Omental fat pad (tissue), 4 donors: ENCODE measurements around the gene CRKL. TPM values are rescaled to one million over a fixed set of nuclear protein-coding genes. Genes with fewer than 3 reads are reported as not detected.
"Not testable (repeated sequence)": the region's sequence is repeated elsewhere in the genome, so short reads cannot be mapped to it uniquely, and the experiment has no call there.

Experiments used
- ATAC-seq: fragments of 150-250 bp; one replicate; pipeline ENCODE4 v1.9.1; 2016; ENCODE audit warnings: mild to moderate bottlenecking, moderate library complexity; ENCODE audit not compliant: low FRiP score
- DNase-seq: peaks from one replicate; pipeline ENCODE4 v3.0.0-alpha.2; 2019; ENCODE audit warnings: low spot score
- CTCF ChIP-seq, 3 donors: fragments of 450-650 bp; IDR thresholded peaks; one replicate each; pipeline ENCODE4 v1.5.1; 2016 to 2017; ENCODE audit warnings: antibody characterized with exemption in 3 of 3, mild to moderate bottlenecking in 3 of 3, moderate library complexity in 2 of 3
- total RNA-seq, 4 donors: library from RNA; depleted of rRNA; stranded (reverse); fragments of >200 nt; gene quantifications; one replicate each; pipeline ENCODE4 v1.1.0, GENCODE V29; 2016

The CRKL gene
- total RNA-seq, 4 donors from 2014 or later: 37.9 to 51.6 (median 45.4) TPM

DNA sequence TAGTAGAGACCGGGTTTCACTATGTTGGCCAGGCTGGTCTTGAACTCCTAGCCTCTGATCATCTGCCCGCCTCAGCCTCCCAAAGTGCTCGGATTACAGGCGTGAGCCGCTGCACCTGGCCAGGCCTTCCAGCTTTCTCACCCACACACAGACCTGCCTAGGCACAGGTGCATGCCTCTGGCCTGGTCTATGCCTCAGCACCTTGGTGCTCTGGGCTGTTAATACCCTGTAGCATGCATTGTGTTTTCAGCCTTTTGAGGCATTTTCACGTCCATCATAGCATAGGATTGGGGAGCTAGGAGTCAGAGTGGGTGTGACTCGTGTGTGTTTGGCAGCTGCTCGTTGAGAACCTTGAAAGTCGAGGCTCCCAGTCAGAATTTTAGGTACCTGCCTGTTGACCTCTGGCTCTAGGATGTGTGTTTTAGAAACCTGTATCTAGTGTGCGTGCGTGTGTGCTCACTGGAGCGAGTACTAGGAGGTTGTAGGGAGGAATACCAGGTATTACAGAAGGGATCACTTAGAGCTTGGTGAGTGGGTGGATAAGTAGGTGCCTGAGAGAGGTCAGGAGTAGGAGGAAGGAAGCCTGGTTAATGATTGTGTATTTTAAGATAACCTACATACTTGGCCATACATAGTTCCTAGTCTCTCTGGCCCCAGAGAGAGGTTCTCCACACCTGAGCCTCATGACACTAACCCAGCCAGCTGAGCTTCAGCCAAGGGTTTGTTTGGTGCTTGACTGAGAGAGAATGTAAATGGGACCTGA is 20.0 kb downstream of the CRKL start:
- DNase-seq: no peak
- ATAC-seq: no peak
- TF ChIP-seq CTCF (IDR thresholded peaks at IDR 0.05): no peak

- no peak for TF ChIP-seq CTCF (IDR thresholded peaks at IDR 0.05)
- ATAC-seq: no peak
- no peak for DNase-seq
These were observed 20.8 kb downstream of the CRKL start for GRCh38 chr22:20937794-20938671.

- not testable (repeated sequence) for DNase-seq, ATAC-seq
These were observed 22.4 kb downstream of the CRKL start for GRCh38 chr22:20939457-20940185.

- ATAC-seq: no peak
- DNase-seq: no peak
- TF ChIP-seq CTCF (IDR thresholded peaks at IDR 0.05): no peak
These were observed 23.0 kb downstream of the CRKL start for GRCh38 chr22:20940186-20940651.

DNA sequence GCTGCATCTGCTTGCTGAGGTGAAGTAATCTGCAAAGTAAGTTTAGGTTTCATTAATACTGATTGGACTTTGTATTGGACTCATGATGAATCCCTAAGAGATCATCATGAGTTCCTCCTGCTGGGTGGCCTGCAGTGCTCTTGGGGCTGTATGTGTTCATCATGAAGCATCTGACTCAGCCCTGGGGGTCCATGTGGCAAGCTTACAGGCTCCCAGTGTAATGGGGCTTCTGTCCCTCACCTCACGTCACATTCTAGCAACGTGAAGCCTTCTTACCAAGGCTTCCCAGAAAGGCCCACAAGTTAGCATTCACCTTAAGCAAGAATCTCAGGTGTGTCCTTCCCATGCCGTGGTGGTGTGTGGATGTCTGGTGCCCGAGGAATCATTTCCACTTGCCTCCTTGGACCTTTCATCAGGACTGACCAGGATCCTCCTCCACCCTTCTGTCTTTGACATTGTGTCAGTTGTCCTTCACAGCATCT is 23.7 kb downstream of the CRKL start:
- TF ChIP-seq CTCF (IDR thresholded peaks at IDR 0.05): no peak
- ATAC-seq: no peak
- no peak for DNase-seq

DNA sequence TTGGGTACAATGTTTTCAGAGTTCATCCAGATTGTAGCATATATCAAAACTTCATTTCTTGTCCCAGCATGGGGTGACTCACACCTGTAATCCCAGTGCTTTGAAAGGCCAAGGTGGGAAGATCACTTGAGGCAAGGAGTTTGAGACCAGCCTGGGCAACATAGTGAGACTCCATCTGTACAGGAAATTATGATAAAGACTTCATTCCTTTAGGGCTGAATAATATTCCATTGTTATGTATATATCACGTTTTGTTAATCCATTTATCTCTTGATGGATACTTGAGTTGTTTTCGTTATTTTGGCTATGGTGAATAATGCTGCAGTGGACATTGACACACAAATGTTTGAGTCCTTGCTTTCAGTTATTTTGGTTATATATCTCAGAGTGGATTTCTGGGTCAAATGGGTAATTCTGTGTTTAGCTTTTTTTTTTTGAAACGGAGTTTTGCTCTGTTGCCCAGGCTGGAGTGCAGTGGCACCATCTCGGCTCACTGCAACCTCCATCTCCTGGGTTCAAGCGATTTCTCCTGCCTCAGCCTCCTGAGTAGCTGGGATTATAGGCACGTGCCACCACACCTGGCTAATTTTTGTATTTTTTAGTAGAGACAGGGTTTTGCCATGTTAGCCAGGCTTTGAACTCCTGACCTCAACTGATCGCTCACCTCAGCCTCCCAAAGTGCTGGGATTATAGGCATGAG is 25.1 kb downstream of the CRKL start:
- ATAC-seq, DNase-seq: not testable (repeated sequence)

GRCh38 chr22:20943104-20943933 is 26.1 kb downstream of the CRKL start:
- TF ChIP-seq CTCF (IDR thresholded peaks at IDR 0.05): no peak
- ATAC-seq (no peak), DNase-seq (no peak)
